Body of pancreas (tissue), 4 donors: Measurements from ENCODE around the gene ARMC6. TPM values are rescaled to one million over a fixed set of nuclear protein-coding genes. Genes with fewer than 3 reads are reported as not detected.

Source experiments
- ATAC-seq: fragments of 150-250 bp; one replicate; pipeline ENCODE4 v1.9.1; 2016
- DNase-seq, 4 donors: peaks; one replicate each; pipeline ENCODE4 v3.0.0-alpha.2; 2019
- H3K27ac ChIP-seq, 4 donors: fragments of 200-600 bp; sonication (generic); 1 replicate in 3 of 4; 2 replicates in 1 of 4; pipeline versions ENCODE4 v1.5.1 to v1.6.1; 2016 to 2019; ENCODE audit warnings: mild to moderate bottlenecking in 1 of 4, mixed read lengths in 1 of 4, moderate library complexity in 1 of 4
- H3K27me3 ChIP-seq, 2 donors: fragments of 200-600 bp; sonication (generic); one replicate each; pipeline ENCODE4 v1.6.0; 2016; ENCODE audit warnings: mild to moderate bottlenecking in 1 of 2
- H3K36me3 ChIP-seq, 2 donors: fragments of 200-600 bp; sonication (generic); replicated peaks in 1 of 2; 2 replicates each; pipeline ENCODE4 v1.5.1; 2016; ENCODE audit warnings: low read depth in 2 of 2; ENCODE audit not compliant: insufficient read depth in 1 of 2
- H3K4me1 ChIP-seq: fragments of 200-600 bp; sonication (generic); one replicate; pipeline ENCODE4 v1.6.0; 2016
- H3K4me3 ChIP-seq, 2 donors: fragments of 200-600 bp; sonication (generic); 1 replicate in 1 of 2; 2 replicates in 1 of 2; pipeline ENCODE4 v1.5.1; 2016 to 2019
- H3K9me3 ChIP-seq, 3 donors: fragments of 200-600 bp; sonication (generic); 1 replicate in 2 of 3; 2 replicates in 1 of 3; pipeline ENCODE4 v1.5.1; 2016
- CTCF ChIP-seq, 7 experiments: fragments of 450-650 bp in 4 of 7; fragments of 200-600 bp in 3 of 7; sonication (generic) in 3 of 7; IDR thresholded peaks; one replicate each; pipeline ENCODE4 v1.5.1; 2016 to 2019; ENCODE audit warnings: antibody characterized with exemption in 7 of 7
- POLR2A ChIP-seq, 3 donors: fragments of 450-650 bp; IDR thresholded peaks; one replicate each; pipeline ENCODE4 v1.6.1; 2016; ENCODE audit warnings: antibody characterized with exemption in 3 of 3, mild to moderate bottlenecking in 2 of 3
- WGBS, 2 donors: methylation state at CpG; one replicate each; pipeline ENCODE4 v1.1.5; 2017; 5-methylcytosine and 5-hydroxymethylcytosine counted together
- intact Hi-C: fragments of 100-400 bp; cut with DNase I; formaldehyde crosslinking; loops from one replicate; pipeline ENCODE4 v1.15.1; 2023
- total RNA-seq, 2 donors: library from RNA; depleted of rRNA; stranded (reverse); fragments of >200 nt; gene quantifications; one replicate each; pipeline ENCODE4 v1.1.0, GENCODE V29; 2016

Gene ARMC6
- total RNA-seq, 2 donors from 2014 or later: 15.6 to 27.7 TPM

DNA sequence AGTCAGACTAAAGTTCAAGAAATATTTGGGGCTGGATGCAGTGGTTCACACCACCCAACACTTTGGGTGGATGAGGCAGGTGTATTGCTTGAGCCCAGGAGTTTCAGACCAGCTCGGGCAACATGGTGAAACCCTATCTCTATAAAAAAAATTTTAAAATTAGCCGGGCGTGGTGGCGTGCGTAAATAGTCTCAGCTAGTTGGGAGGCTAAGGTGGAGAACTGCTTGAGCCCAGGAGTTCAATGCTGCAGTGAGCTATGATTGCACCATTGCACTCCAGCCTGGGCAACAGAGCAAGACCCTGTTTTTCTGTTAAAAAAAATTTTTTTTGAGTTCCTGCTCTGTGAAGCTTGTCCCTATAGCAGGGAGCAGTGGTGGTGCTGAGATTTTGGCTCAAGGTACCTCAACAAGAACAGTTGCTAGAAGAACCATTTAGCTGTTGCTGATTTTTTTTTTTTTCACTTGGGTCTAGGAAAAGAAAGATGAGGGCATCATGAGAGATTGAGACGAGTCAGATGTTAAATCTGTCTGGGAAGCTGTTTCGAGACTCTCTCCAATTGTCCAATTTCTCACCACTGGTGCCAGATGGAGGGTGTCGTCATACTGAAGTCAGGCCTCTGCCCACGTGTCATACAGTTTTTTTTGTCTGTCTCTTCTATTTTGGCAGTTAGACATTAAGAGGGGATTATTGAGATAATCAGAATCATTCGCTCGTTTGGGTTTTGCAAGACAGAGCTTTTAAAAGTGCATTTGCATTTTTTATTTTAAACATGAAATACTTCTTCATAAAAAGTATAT, 34.1 kb downstream of the ARMC6 start:
- WGBS, 2 donors: 82 to 87% methylated on average over 11 of the region's 11 CpGs
- H3K27me3 ChIP-seq: no peaks in the 10 kb centered on the region
- H3K4me3 ChIP-seq: no peak overlapping the region
- H3K4me1 ChIP-seq: peaks cover 18% of the 10 kb centered on the region
- intact Hi-C loops: no loop called here
- no peak overlapping the region for H3K27ac ChIP-seq
- DNase-seq (no peak), ATAC-seq (no peak)
- TF ChIP-seq CTCF (IDR thresholded peaks at IDR 0.05) (no peak), POLR2A (IDR thresholded peaks at IDR 0.05) (no peak)
- no peaks in the 10 kb centered on the region for H3K9me3 ChIP-seq
- H3K36me3 ChIP-seq: no peaks in the 10 kb centered on the region

DNA sequence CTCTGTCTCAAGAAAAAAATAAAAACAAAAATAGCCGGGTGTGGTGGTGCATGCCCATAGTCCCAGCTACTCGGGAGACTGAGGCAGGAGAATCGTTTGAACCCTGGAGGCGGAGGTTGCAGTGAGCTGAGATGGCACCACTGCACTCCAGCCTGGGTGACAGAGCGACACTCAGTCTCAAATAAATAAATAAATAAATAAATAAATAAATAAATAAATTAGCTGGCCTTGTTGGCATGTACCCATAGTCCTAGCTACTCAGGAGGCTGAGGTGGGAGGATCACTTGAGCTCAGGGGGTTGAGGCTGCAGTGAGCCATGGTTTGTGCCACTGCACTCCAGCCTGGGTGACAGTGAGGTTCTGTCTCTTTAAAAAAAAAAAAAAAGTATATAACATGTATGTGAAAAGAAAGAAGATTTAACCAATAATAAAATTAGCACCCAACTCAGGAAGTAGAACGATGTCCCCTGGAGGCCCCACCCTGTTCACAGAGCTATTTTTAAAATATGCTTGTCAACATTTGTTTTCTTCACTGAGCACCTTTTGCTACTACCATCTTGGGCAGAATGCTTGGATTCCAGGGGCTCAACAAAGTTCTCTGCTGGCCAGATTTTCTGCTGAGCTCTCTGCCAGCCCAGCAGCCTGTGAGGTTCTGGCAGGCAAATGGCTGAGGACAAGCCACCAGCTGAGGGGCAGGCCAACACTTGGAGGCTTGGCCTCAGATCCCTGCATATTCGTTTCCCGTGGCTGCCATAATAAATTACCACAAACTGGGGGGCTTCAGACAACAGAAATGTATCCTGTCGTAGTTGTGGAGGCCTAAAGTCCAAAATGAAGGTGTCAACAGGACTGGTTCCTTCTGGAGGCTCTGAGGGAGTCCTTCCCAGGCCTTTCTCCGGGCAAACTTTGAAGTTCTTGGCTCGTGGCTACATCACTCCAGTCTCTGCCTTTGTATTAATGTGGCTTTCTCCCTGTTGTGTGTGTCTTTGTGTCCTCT, 35.6 kb downstream of the ARMC6 start:
- no peaks in the 10 kb centered on the region for H3K9me3 ChIP-seq
- H3K36me3 ChIP-seq: no peaks in the 10 kb centered on the region
- intact Hi-C loops: no loop called here
- no peak overlapping the region for H3K4me3 ChIP-seq
- no peaks in the 10 kb centered on the region for H3K27me3 ChIP-seq
- peaks cover 10% of the 10 kb centered on the region for H3K4me1 ChIP-seq
- 71 to 78% methylated on average over 11 of the region's 11 CpGs for WGBS, 2 donors
- no peak overlapping the region for H3K27ac ChIP-seq
- no peak for DNase-seq
- TF ChIP-seq CTCF (IDR thresholded peaks at IDR 0.05) (no peak), POLR2A (IDR thresholded peaks at IDR 0.05) (no peak)
- ATAC-seq: no peak

- no peaks in the 10 kb centered on the region for H3K4me1 ChIP-seq
- ATAC-seq (no peak), DNase-seq (no peak)
- H3K4me3 ChIP-seq: no peak overlapping the region
- intact Hi-C loops: no loop called here
- TF ChIP-seq POLR2A (IDR thresholded peaks at IDR 0.05) (no peak), CTCF (IDR thresholded peaks at IDR 0.05) (no peak)
- no peaks in the 10 kb centered on the region for H3K27me3 ChIP-seq
- no peaks in the 10 kb centered on the region for H3K9me3 ChIP-seq
- H3K36me3 ChIP-seq: no peaks in the 10 kb centered on the region
- 91 to 94% methylated on average over 7 to 8 of the region's 8 CpGs for WGBS, 2 donors
- no peak overlapping the region for H3K27ac ChIP-seq
These were observed 38.5 kb downstream of the ARMC6 start for GRCh38 chr19:19071897-19072296.

- Histone ChIP-seq H3K27ac (no peak overlapping the region), H3K4me3 (no peak overlapping the region), H3K27me3 (no peaks in the 10 kb centered on the region), H3K9me3 (no peaks in the 10 kb centered on the region), H3K36me3 (no peaks in the 10 kb centered on the region), H3K4me1 (no peaks in the 10 kb centered on the region)
- ATAC-seq: no peak
- TF ChIP-seq CTCF (IDR thresholded peaks at IDR 0.05) (no peak), POLR2A (IDR thresholded peaks at IDR 0.05) (no peak)
- intact Hi-C loops: no loop called here
- WGBS, 2 donors: 55 to 56% methylated on average over 13 of the region's 13 CpGs
- DNase-seq: no peak
These were observed 40.9 kb downstream of the ARMC6 start for GRCh38 chr19:19074196-19074882.
